CD4-positive, alpha-beta T cell treated with Interleukin-17A for 4 hours (primary cell): ENCODE measurements around the gene ACVR1B.

Experiments used
- DNase-seq: peaks from one replicate; pipeline ENCODE4 v3.0.0-alpha.2; 2020; ENCODE audit warnings: mixed read lengths

ACVR1B gene

GRCh38 chr12:51951199-51951842, at the start of gene ACVR1B:
Gene ACVR1B, plus strand, starts transcription at chr12:51951699. Its CDS starts 45 bp downstream, at chr12:51951744.
- peak; percentile 94 for DNase-seq

GRCh38 chr12:51901881-51902280, 49.6 kb upstream of the ACVR1B start:
- DNase-seq: no peak

- no peak for DNase-seq
These were observed 46.5 kb upstream of the ACVR1B start for GRCh38 chr12:51904951-51905470.

- no peak for DNase-seq
These were observed 45.7 kb upstream of the ACVR1B start for GRCh38 chr12:51905471-51906429.

- DNase-seq: no peak
These were observed 44.9 kb upstream of the ACVR1B start for GRCh38 chr12:51906430-51907082.

- DNase-seq: no peak
These were observed 44.2 kb upstream of the ACVR1B start, which contains the start of gene ACVRL1 for GRCh38 chr12:51907083-51907855. Gene ACVRL1, plus strand, starts transcription at chr12:51907504. Its CDS starts 4,971 bp downstream, at chr12:51912475.

GRCh38 chr12:51907856-51908425, 43.6 kb upstream of the ACVR1B start:
- DNase-seq: no peak

GRCh38 chr12:51908876-51909592, 42.5 kb upstream of the ACVR1B start:
- DNase-seq: no peak

- no peak for DNase-seq
These were observed 41.3 kb upstream of the ACVR1B start for GRCh38 chr12:51910168-51910567.

- no peak for DNase-seq
These were observed 40.8 kb upstream of the ACVR1B start for GRCh38 chr12:51910691-51911090.

GRCh38 chr12:51911307-51911706, 40.2 kb upstream of the ACVR1B start:
- no peak for DNase-seq

GRCh38 chr12:51911788-51912711, 39.4 kb upstream of the ACVR1B start:
- DNase-seq: no peak

- no peak for DNase-seq
These were observed 38.1 kb upstream of the ACVR1B start for GRCh38 chr12:51913071-51914033.

GRCh38 chr12:51914034-51914923, 37.2 kb upstream of the ACVR1B start:
- no peak for DNase-seq

GRCh38 chr12:51915003-51915625, 36.4 kb upstream of the ACVR1B start:
- no peak for DNase-seq

- DNase-seq: no peak
These were observed 35.5 kb upstream of the ACVR1B start for GRCh38 chr12:51915951-51916350.

GRCh38 chr12:51917041-51917590, 34.4 kb upstream of the ACVR1B start:
- no peak for DNase-seq
